A549 (cell line): ENCODE measurements around the gene DPT.

Experiments used
- CEBPB ChIP-seq, 2 experiments: fragments of >200 bp in 1 of 2; sonication (Bioruptor Twin) in 1 of 2; formaldehyde crosslinking in 1 of 2; IDR thresholded peaks; 2 replicates each; pipeline ENCODE4 v1.6.1; 2012 to 2016
- CHD4 ChIP-seq: fragments of 200-600 bp; sonication (generic); IDR thresholded peaks from 2 replicates; pipeline ENCODE4 v1.6.1; 2016; ENCODE audit warnings: antibody characterized with exemption, mild to moderate bottlenecking, borderline replicate concordance
- EHMT2 ChIP-seq: fragments of 200-600 bp; sonication (generic); IDR thresholded peaks from 2 replicates; pipeline ENCODE4 v1.6.1; 2016; ENCODE audit warnings: antibody characterized with exemption, low read depth, mild to moderate bottlenecking, moderate library complexity
- KDM1A ChIP-seq: fragments of 200-600 bp; sonication (generic); IDR thresholded peaks from 2 replicates; pipeline ENCODE4 v1.6.1; 2016; ENCODE audit warnings: low read depth, mild to moderate bottlenecking
- PHF8 ChIP-seq: fragments of 200-600 bp; sonication (generic); IDR thresholded peaks from 2 replicates; pipeline ENCODE4 v1.6.1; 2016; ENCODE audit warnings: low read depth, mild to moderate bottlenecking, antibody characterized with exemption, moderate library complexity, borderline replicate concordance
- POLR2A ChIP-seq: IDR thresholded peaks from 2 replicates; pipeline ENCODE4 v1.6.1; 2012; ENCODE audit warnings: mild to moderate bottlenecking, low read length
- RFX5 ChIP-seq: fragments of 450-650 bp; IDR thresholded peaks from 2 replicates; pipeline ENCODE4 v1.7.1; 2014; ENCODE audit warnings: antibody characterized with exemption, mild to moderate bottlenecking, moderate library complexity
- TF ChIP-seq, protein P1 (sequence below): fragments of >200 bp; sonication (Bioruptor Twin); formaldehyde crosslinking; IDR thresholded peaks from 3 replicates; pipeline ENCODE4 v1.5.1; 2016
- TF ChIP-seq, protein P2 (sequence below): fragments of 450-650 bp; IDR thresholded peaks from 2 replicates; pipeline ENCODE4 v1.6.1; 2014; ENCODE audit warnings: antibody characterized with exemption

DNA sequence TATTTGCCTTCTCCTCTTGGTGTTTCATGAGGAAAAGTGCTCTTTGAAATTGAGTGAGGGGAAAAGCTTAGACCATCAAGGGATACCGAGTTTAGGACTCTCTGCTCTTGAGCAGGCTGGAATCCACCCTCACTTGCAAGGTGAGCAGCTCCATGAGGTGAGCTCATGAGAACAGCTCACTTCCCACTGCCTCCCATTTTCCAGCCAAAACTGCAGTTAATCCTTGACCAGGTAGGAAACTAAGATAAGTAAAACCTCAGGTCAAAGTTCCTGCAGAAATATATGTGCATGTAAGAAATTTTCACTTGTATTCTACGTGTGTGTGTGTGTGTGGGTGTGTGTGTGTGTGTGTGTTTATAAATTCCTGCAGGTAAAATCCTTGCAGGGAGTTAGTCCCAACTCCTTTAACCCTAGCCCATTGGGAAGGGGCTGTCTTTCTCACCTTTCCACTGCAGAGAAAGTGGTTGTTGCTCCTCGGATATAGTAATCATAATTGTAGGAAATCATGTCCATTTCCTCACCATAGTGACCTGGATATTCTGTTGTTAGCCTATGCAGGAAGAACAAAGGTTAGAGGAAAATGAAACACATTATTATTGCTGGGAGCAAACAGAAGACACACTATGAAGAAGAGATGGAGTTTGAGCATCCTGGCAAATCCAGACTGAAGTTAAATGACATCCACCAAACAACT, 28.3 kb downstream of the DPT start:
- no peak for TF ChIP-seq POLR2A
- TF ChIP-seq, protein P1, sequence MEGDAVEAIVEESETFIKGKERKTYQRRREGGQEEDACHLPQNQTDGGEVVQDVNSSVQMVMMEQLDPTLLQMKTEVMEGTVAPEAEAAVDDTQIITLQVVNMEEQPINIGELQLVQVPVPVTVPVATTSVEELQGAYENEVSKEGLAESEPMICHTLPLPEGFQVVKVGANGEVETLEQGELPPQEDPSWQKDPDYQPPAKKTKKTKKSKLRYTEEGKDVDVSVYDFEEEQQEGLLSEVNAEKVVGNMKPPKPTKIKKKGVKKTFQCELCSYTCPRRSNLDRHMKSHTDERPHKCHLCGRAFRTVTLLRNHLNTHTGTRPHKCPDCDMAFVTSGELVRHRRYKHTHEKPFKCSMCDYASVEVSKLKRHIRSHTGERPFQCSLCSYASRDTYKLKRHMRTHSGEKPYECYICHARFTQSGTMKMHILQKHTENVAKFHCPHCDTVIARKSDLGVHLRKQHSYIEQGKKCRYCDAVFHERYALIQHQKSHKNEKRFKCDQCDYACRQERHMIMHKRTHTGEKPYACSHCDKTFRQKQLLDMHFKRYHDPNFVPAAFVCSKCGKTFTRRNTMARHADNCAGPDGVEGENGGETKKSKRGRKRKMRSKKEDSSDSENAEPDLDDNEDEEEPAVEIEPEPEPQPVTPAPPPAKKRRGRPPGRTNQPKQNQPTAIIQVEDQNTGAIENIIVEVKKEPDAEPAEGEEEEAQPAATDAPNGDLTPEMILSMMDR = no peak
- TF ChIP-seq PHF8 = no peak
- no peak for TF ChIP-seq EHMT2
- no peak for TF ChIP-seq CHD4
- no peak for TF ChIP-seq CEBPB (IDR thresholded peaks at IDR 0.05)
- no peak for TF ChIP-seq KDM1A
- TF ChIP-seq, protein P2, sequence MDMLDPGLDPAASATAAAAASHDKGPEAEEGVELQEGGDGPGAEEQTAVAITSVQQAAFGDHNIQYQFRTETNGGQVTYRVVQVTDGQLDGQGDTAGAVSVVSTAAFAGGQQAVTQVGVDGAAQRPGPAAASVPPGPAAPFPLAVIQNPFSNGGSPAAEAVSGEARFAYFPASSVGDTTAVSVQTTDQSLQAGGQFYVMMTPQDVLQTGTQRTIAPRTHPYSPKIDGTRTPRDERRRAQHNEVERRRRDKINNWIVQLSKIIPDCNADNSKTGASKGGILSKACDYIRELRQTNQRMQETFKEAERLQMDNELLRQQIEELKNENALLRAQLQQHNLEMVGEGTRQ = no peak
- TF ChIP-seq RFX5 = no peak
